HCT116 (cell line): ENCODE results near the gene BOC. TPM values are rescaled to one million over a fixed set of nuclear protein-coding genes. Genes with fewer than 3 reads are reported as not detected.

ENCODE experiments used
- ATAC-seq: fragments of 200-7000 bp; cut with Tn5 transposase; 2 replicates; pipeline ENCODE4 v1.9.1; 2020; ENCODE audit warnings: mild to moderate bottlenecking, moderate library complexity
- BruUV-seq: library from RNA; stranded (reverse); fragments of 400-500 nt; replicated peaks from 2 replicates; lab custom pipeline; 2021; lab: Mats Ljungman, UMichigan
- CTCF ChIA-PET: fragments of 300-600 bp; sonication (Branson Sonifier 250); formaldehyde crosslinking; loops from one replicate; lab custom pipeline; 2021; ENCODE audit warnings: antibody characterized with exemption; lab: Charles Lee
- POLR2A ChIA-PET: fragments of 300-600, 350-600 bp; sonication (Branson Sonifier 250); formaldehyde crosslinking; loops from one replicate; lab custom pipeline; 2021; ENCODE audit warnings: antibody characterized with exemption; lab: Charles Lee
- RAD21 ChIA-PET, 2 experiments: fragments of 300-600 bp; sonication (Branson Sonifier 250); formaldehyde crosslinking; loops; one replicate each; lab custom pipeline; 2023; ENCODE audit warnings: low total read pairs in 2 of 2; ENCODE audit not compliant: uncharacterized antibody in 2 of 2, unreplicated experiment in 2 of 2, low non-redundant PET in 1 of 2; lab: Charles Lee
- DNase-seq: peaks from one replicate; pipeline ENCODE4 v3.0.0-alpha.2; 2010; ENCODE audit warnings: low read depth, low spot score
- H2AFZ ChIP-seq: fragments of 200-600 bp; shearing (Covaris generic), sonication (generic); 2 replicates; pipeline ENCODE4 v1.6.1; 2017; ENCODE audit warnings: low read depth, mixed run types, mixed read lengths, antibody characterized with exemption, low read length; ENCODE audit not compliant: poor library complexity, severe bottlenecking
- H3K27ac ChIP-seq: 2 replicates; pipeline ENCODE4 v1.5.1; 2012; ENCODE audit warnings: low read depth, low read length
- H3K27me3 ChIP-seq: fragments of 200-600 bp; sonication (generic); 2 replicates; pipeline ENCODE4 v1.6.1; 2016; ENCODE audit warnings: mixed run types, low read length, mixed read lengths; ENCODE audit not compliant: insufficient read depth
- H3K36me3 ChIP-seq, 2 experiments: fragments of 200-500 bp in 1 of 2; fragments of 200-600 bp in 1 of 2; sonication (Bioruptor generic) in 1 of 2; sonication (generic) in 1 of 2; 2 replicates each; pipeline versions ENCODE4 v1.5.1 to v1.6.1; 2014 to 2016; ENCODE audit warnings: low read length in 2 of 2, inconsistent platforms in 1 of 2, mixed read lengths in 1 of 2, mixed run types in 1 of 2; ENCODE audit not compliant: insufficient read depth in 2 of 2, control insufficient read depth in 1 of 2
- H3K4me1 ChIP-seq, 2 experiments: fragments of 200-600 bp in 1 of 2; sonication (generic) in 1 of 2; 2 replicates each; pipeline versions ENCODE4 v1.5.1 to v1.6.1; 2012 to 2017; ENCODE audit warnings: low read length in 2 of 2, inconsistent platforms in 1 of 2, mild to moderate bottlenecking in 1 of 2, mixed read lengths in 1 of 2, mixed run types in 1 of 2, moderate library complexity in 1 of 2; ENCODE audit not compliant: insufficient read depth in 2 of 2, control insufficient read depth in 1 of 2
- H3K4me2 ChIP-seq: fragments of 200-600 bp; sonication (generic); 2 replicates; pipeline ENCODE4 v1.6.1; 2017; ENCODE audit warnings: mixed run types, low read length, mixed read lengths
- H3K4me3 ChIP-seq, 2 experiments: fragments of 200-600 bp in 1 of 2; sonication (generic) in 1 of 2; replicated peaks in 1 of 2; 2 replicates each; pipeline ENCODE4 v1.5.1; 2011 to 2016; ENCODE audit warnings: low read length in 2 of 2, control low read depth in 1 of 2, low read depth in 1 of 2, mild to moderate bottlenecking in 1 of 2, mixed read lengths in 1 of 2, mixed run types in 1 of 2
- H3K79me2 ChIP-seq: fragments of 200-600 bp; sonication (generic); 2 replicates; pipeline ENCODE4 v1.6.1; 2017; ENCODE audit warnings: mild to moderate bottlenecking, mixed run types, low read length, moderate library complexity, mixed read lengths; ENCODE audit not compliant: insufficient read depth
- H3K9ac ChIP-seq: fragments of 200-600 bp; sonication (generic); 2 replicates; pipeline ENCODE4 v1.6.1; 2016; ENCODE audit warnings: low read length, mixed read lengths
- H3K9me2 ChIP-seq: fragments of 200-600 bp; sonication (generic), shearing (Covaris generic); 2 replicates; pipeline ENCODE4 v1.6.1; 2017; ENCODE audit warnings: mixed run types, mild to moderate bottlenecking, moderate library complexity; ENCODE audit not compliant: insufficient read depth
- H3K9me3 ChIP-seq, 2 experiments: fragments of 200-500 bp in 1 of 2; fragments of 200-600 bp in 1 of 2; sonication (Bioruptor generic) in 1 of 2; sonication (generic) in 1 of 2; 2 replicates each; pipeline ENCODE4 v1.6.1; 2014 to 2017; ENCODE audit warnings: low read length in 2 of 2, mixed read lengths in 2 of 2, inconsistent platforms in 1 of 2, low read depth in 1 of 2, mild to moderate bottlenecking in 1 of 2, mixed run types in 1 of 2, moderate library complexity in 1 of 2; ENCODE audit not compliant: control insufficient read depth in 1 of 2, insufficient read depth in 1 of 2
- H4K20me1 ChIP-seq: fragments of 200-600 bp; sonication (generic), shearing (Covaris generic); 2 replicates; pipeline ENCODE4 v1.6.1; 2017; ENCODE audit warnings: mixed run types, mild to moderate bottlenecking, moderate library complexity; ENCODE audit not compliant: insufficient read depth
- CEBPB ChIP-seq: IDR thresholded peaks from 2 replicates; pipeline ENCODE4 v1.6.1; 2012; ENCODE audit warnings: low read depth
- EGR1 ChIP-seq: IDR thresholded peaks from 2 replicates; pipeline ENCODE4 v1.6.1; 2012; ENCODE audit warnings: low read depth
- ELF1 ChIP-seq: IDR thresholded peaks from 2 replicates; pipeline ENCODE4 v1.6.1; 2012; ENCODE audit warnings: low read depth, borderline replicate concordance
- EZH2 ChIP-seq: fragments of 200-600 bp; sonication (generic); IDR thresholded peaks from 2 replicates; pipeline ENCODE4 v1.6.1; 2017; ENCODE audit warnings: antibody characterized with exemption, mixed run types
- EZH2phosphoT487 ChIP-seq: fragments of 200-600 bp; IDR thresholded peaks from 2 replicates; pipeline ENCODE4 v1.6.1; 2018; ENCODE audit warnings: antibody characterized with exemption, borderline replicate concordance
- JUND ChIP-seq: IDR thresholded peaks from 2 replicates; pipeline ENCODE4 v1.6.1; 2012
- POLR2A ChIP-seq: IDR thresholded peaks from 2 replicates; pipeline ENCODE4 v1.7.0; 2011; ENCODE audit warnings: borderline replicate concordance; ENCODE audit not compliant: insufficient read depth, insufficient read length; ENCODE audit errors: extremely low read depth
- POLR2AphosphoS5 ChIP-seq: IDR thresholded peaks from 2 replicates; pipeline ENCODE4 v1.6.1; 2011; ENCODE audit warnings: mild to moderate bottlenecking, low read depth, low read length, moderate library complexity
- RAD21 ChIP-seq: IDR thresholded peaks from 2 replicates; pipeline ENCODE4 v1.6.1; 2012; ENCODE audit warnings: low read depth, mild to moderate bottlenecking
- SIN3A ChIP-seq: IDR thresholded peaks from 2 replicates; pipeline ENCODE4 v1.6.1; 2012; ENCODE audit warnings: low read depth
- SRF ChIP-seq: IDR thresholded peaks from 2 replicates; pipeline ENCODE4 v1.6.1; 2012; ENCODE audit warnings: low read depth
- intact Hi-C: fragments of 100-400 bp; cut with micrococcal nuclease; formaldehyde crosslinking; loops from 2 replicates; pipeline ENCODE4 v1.10.0; 2022
- total RNA-seq: library from RNA; stranded (reverse); gene quantifications from one replicate; pipeline ENCODE4 v1.2.1, GENCODE V29; 2021; ENCODE audit not compliant: unreplicated experiment
- TF ChIP-seq, protein P1 (sequence below), 3 experiments: fragments of 200-600 bp in 1 of 3; sonication (generic) in 1 of 3; IDR thresholded peaks in 2 of 3; conservative IDR thresholded peaks in 1 of 3; 2 replicates each; pipeline ENCODE4 v1.5.1; 2012 to 2017; ENCODE audit warnings: low read depth in 2 of 3, low read length in 2 of 3, antibody characterized with exemption in 1 of 3, borderline replicate concordance in 1 of 3, control low read depth in 1 of 3, mild to moderate bottlenecking in 1 of 3, mixed read lengths in 1 of 3, mixed run types in 1 of 3, moderate library complexity in 1 of 3; ENCODE audit not compliant: insufficient read depth in 1 of 3
- TF ChIP-seq, protein P2 (sequence below): IDR thresholded peaks from 2 replicates; pipeline ENCODE4 v1.6.1; 2012
- TF ChIP-seq, protein P3 (sequence below): IDR thresholded peaks from 2 replicates; pipeline ENCODE4 v1.6.1; 2011; ENCODE audit warnings: mild to moderate bottlenecking, low read length, moderate library complexity; ENCODE audit not compliant: insufficient replicate concordance; ENCODE audit errors: extremely low read depth
- TF ChIP-seq, protein P4 (sequence below): IDR thresholded peaks from 2 replicates; pipeline ENCODE4 v1.6.1; 2012

The BOC gene
- total RNA-seq, 1 experiment from 2014 or later: 3.3 TPM

DNA sequence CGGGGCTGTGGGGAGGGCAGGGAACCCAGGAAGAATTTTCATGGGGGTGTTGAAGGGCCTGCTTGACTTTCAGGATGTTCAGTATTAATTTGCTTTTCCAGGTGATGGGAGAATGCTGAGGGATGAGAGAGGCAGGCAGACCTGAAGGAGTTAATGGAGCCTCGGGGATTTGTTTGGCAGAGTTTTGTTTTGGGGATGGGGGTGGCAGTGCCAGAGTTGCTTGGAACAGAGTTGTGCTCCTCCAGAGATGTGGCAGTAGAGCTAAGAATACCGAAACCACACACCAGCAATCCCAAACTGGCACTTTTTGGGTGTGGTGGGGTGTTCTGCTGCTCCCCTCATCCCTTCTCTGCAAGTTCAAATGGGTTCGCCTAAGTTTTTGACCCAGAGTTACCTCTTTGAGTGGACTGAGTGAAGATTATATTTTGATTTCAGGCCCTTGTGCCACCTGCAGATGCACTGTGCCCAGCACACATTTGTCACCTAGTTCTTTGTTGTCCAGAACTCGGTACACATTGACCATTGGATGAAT, 1.6 kb downstream of the BOC start (continued):
- TF ChIP-seq, protein P1, sequence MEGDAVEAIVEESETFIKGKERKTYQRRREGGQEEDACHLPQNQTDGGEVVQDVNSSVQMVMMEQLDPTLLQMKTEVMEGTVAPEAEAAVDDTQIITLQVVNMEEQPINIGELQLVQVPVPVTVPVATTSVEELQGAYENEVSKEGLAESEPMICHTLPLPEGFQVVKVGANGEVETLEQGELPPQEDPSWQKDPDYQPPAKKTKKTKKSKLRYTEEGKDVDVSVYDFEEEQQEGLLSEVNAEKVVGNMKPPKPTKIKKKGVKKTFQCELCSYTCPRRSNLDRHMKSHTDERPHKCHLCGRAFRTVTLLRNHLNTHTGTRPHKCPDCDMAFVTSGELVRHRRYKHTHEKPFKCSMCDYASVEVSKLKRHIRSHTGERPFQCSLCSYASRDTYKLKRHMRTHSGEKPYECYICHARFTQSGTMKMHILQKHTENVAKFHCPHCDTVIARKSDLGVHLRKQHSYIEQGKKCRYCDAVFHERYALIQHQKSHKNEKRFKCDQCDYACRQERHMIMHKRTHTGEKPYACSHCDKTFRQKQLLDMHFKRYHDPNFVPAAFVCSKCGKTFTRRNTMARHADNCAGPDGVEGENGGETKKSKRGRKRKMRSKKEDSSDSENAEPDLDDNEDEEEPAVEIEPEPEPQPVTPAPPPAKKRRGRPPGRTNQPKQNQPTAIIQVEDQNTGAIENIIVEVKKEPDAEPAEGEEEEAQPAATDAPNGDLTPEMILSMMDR (IDR thresholded peaks at IDR 0.05 in 2 of 3, conservative IDR thresholded peaks at IDR 0.05 in 1 of 3; ENCODE audit: borderline replicate concordance in 1 of 3, insufficient read depth in 1 of 3, low read depth in 2 of 3, low read length in 2 of 3): no peak
- TF ChIP-seq EGR1: no peak
- TF ChIP-seq EZH2: no peak
- TF ChIP-seq JUND: no peak
- no peak for TF ChIP-seq POLR2A
- TF ChIP-seq, protein P2, sequence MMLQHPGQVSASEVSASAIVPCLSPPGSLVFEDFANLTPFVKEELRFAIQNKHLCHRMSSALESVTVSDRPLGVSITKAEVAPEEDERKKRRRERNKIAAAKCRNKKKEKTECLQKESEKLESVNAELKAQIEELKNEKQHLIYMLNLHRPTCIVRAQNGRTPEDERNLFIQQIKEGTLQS: no peak
- no peak for TF ChIP-seq POLR2AphosphoS5
- no peak for TF ChIP-seq EZH2phosphoT487
- no peak for TF ChIP-seq SIN3A

DNA sequence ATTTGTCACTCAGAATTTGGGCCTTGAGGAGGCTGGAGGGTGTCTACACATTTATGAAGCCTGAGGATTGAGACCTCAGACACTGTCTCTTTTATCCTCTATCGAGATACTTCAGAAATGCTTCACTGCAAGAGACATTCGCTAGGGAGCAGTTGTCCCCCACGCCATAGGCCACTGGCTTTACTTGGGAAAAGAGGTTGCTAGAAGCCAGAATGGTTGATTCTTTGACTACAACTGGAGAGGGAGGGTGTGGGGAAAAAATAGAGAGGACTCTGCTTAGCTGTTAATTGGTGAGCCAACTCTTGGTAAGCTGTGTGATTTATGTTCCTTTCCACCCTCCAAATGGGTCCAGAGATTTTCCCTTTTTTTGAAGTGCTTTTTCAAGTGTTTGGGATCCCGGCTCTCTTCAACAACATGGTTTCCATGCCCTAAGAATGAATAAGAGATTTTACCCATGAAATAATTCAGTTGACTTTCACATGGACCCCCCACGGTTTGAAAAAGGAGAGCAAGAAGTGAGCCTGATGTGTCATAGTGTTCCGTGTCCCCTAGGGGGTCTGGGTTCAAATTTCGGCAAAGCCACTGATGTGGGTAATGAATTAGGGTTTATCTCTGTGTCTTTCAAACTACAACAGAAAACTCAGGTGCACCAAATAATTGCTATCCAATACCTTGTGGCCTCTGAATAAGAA, 2.7 kb downstream of the BOC start:
- Histone ChIP-seq H3K27ac (no peak overlapping the region), H3K36me3 (no peaks in the 10 kb centered on the region), H4K20me1 (no peaks in the 10 kb centered on the region), H3K9me2 (no peaks in the 10 kb centered on the region), H2AFZ (no peak overlapping the region), H3K4me1 (peaks cover 7 to 17% of the 10 kb centered on the region in 2 experiments), H3K4me3 (no peak overlapping the region), H3K9me3 (no peaks in the 10 kb centered on the region), H3K79me2 (no peaks in the 10 kb centered on the region), H3K27me3 (no peaks in the 10 kb centered on the region), H3K9ac (no peak overlapping the region), H3K4me2 (no peak overlapping the region)
- no peak for TF ChIP-seq RAD21
- no peak for TF ChIP-seq CEBPB
- no peak for TF ChIP-seq SIN3A
- TF ChIP-seq EZH2phosphoT487: no peak
- TF ChIP-seq ELF1: no peak
- TF ChIP-seq, protein P2: no peak
- TF ChIP-seq SRF: no peak
- TF ChIP-seq, protein P3, sequence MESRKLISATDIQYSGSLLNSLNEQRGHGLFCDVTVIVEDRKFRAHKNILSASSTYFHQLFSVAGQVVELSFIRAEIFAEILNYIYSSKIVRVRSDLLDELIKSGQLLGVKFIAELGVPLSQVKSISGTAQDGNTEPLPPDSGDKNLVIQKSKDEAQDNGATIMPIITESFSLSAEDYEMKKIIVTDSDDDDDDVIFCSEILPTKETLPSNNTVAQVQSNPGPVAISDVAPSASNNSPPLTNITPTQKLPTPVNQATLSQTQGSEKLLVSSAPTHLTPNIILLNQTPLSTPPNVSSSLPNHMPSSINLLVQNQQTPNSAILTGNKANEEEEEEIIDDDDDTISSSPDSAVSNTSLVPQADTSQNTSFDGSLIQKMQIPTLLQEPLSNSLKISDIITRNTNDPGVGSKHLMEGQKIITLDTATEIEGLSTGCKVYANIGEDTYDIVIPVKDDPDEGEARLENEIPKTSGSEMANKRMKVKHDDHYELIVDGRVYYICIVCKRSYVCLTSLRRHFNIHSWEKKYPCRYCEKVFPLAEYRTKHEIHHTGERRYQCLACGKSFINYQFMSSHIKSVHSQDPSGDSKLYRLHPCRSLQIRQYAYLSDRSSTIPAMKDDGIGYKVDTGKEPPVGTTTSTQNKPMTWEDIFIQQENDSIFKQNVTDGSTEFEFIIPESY: no peak
- TF ChIP-seq, protein P4, sequence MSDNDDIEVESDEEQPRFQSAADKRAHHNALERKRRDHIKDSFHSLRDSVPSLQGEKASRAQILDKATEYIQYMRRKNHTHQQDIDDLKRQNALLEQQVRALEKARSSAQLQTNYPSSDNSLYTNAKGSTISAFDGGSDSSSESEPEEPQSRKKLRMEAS: no peak
- intact Hi-C loops: no loop called here
- no peak for ATAC-seq
- POLR2A ChIA-PET: no interaction called here
- no TSS peak for BruUV-seq
- CTCF ChIA-PET: no interaction called here
- RAD21 ChIA-PET: no interaction called here
- DNase-seq: no peak
